IMR-90 (cell line): ENCODE data around the gene GSTT2B. TPM values are rescaled to one million over a fixed set of nuclear protein-coding genes. Genes with fewer than 3 reads are reported as not detected.
A peak's percentile ranks its signal among the peaks of the same experiment; 100 is the strongest.
"Not testable (repeated sequence)": the region's sequence is repeated elsewhere in the genome, so short reads cannot be mapped to it uniquely, and the experiment has no call there.

Experiments
- ATAC-seq: fragments of 200-7000 bp; cut with Tn5 transposase; 2 replicates; pipeline ENCODE4 v1.9.1; 2020; ENCODE audit warnings: low read depth, mild to moderate bottlenecking, moderate library complexity
- Bru-seq: library from RNA; stranded (reverse); fragments of 400-500 nt; gene quantifications from one replicate; lab custom pipeline; 2021; lab: Mats Ljungman, UMichigan
- BruChase-seq, 2 experiments: library from RNA; stranded (reverse); fragments of 400-500 nt; gene quantifications; one replicate each; lab custom pipeline; 2021; lab: Mats Ljungman, UMichigan
- BruUV-seq: library from RNA; stranded (reverse); fragments of 400-500 nt; replicated peaks from 2 replicates; lab custom pipeline; 2021; lab: Mats Ljungman, UMichigan
- CTCF ChIA-PET: fragments of 300-600 bp; formaldehyde crosslinking; extraction: SDS; loops from one replicate; lab custom pipeline; 2021; ENCODE audit warnings: antibody characterized with exemption; lab: Yijun Ruan, JAX
- POLR2A ChIA-PET: fragments of 300-600 bp; sonication (Branson Sonifier 250); formaldehyde crosslinking; loops from one replicate; lab custom pipeline; 2022; ENCODE audit warnings: antibody characterized with exemption; ENCODE audit not compliant: unreplicated experiment; lab: Charles Lee
- DNase-seq: peaks from one replicate; pipeline ENCODE4 v3.0.0; 2013
- H2AFZ ChIP-seq: replicated peaks from 2 replicates; pipeline ENCODE3; 2013; ENCODE audit warnings: low read length, mild to moderate bottlenecking; ENCODE audit not compliant: poor library complexity
- H2AK5ac ChIP-seq: 2 replicates; pipeline ENCODE4 v1.6.1; 2013; ENCODE audit warnings: low read depth, low read length, inconsistent platforms
- H2AK9ac ChIP-seq: replicated peaks from 2 replicates; pipeline ENCODE3; 2013; ENCODE audit warnings: mild to moderate bottlenecking, low read depth, low read length, moderate library complexity; ENCODE audit not compliant: poor library complexity
- H2BK120ac ChIP-seq: 2 replicates; pipeline ENCODE4 v1.6.1; 2013; ENCODE audit warnings: low read depth, low read length, inconsistent platforms
- H2BK15ac ChIP-seq: 3 replicates; pipeline ENCODE4 v1.6.1; 2013; ENCODE audit warnings: low read depth, low read length, inconsistent platforms
- H2BK20ac ChIP-seq: 2 replicates; pipeline ENCODE4 v1.6.1; 2013; ENCODE audit warnings: low read depth, mild to moderate bottlenecking, inconsistent platforms, low read length, moderate library complexity
- H2BK5ac ChIP-seq: 2 replicates; pipeline ENCODE4 v1.6.1; 2013; ENCODE audit warnings: mild to moderate bottlenecking, low read depth, low read length, inconsistent platforms; ENCODE audit not compliant: poor library complexity, severe bottlenecking
- H3K14ac ChIP-seq: replicated peaks from 2 replicates; pipeline ENCODE4 v1.6.1; 2013; ENCODE audit warnings: low read depth, low read length, inconsistent platforms
- H3K18ac ChIP-seq: 2 replicates; pipeline ENCODE4 v1.6.1; 2013; ENCODE audit warnings: low read depth, low read length, control low read depth
- H3K23ac ChIP-seq: 2 replicates; pipeline ENCODE4 v1.6.1; 2013; ENCODE audit warnings: low read depth, low read length, inconsistent platforms
- H3K27ac ChIP-seq: 2 replicates; pipeline ENCODE4 v1.5.1; 2013; ENCODE audit warnings: mild to moderate bottlenecking, control low read depth, low read length; ENCODE audit not compliant: insufficient read depth
- H3K27me3 ChIP-seq: 2 replicates; pipeline ENCODE4 v1.6.1; 2013; ENCODE audit warnings: low read length; ENCODE audit not compliant: control insufficient read depth, insufficient read depth
- H3K36me3 ChIP-seq: 2 replicates; pipeline ENCODE4 v1.6.1; 2013; ENCODE audit warnings: low read length, mixed read lengths; ENCODE audit not compliant: control insufficient read depth, insufficient read depth
- H3K4ac ChIP-seq: 2 replicates; pipeline ENCODE4 v1.6.1; 2013; ENCODE audit warnings: low read depth, low read length, inconsistent platforms
- H3K4me1 ChIP-seq: 2 replicates; pipeline ENCODE4 v1.6.1; 2013; ENCODE audit warnings: low read length, mixed read lengths; ENCODE audit not compliant: control insufficient read depth, insufficient read depth
- H3K4me2 ChIP-seq: 2 replicates; pipeline ENCODE4 v1.6.1; 2013; ENCODE audit warnings: low read depth, mild to moderate bottlenecking, control low read depth, low read length, moderate library complexity
- H3K4me3 ChIP-seq: 2 replicates; pipeline ENCODE4 v1.5.1; 2013; ENCODE audit warnings: low read depth, mild to moderate bottlenecking, control low read depth, low read length, moderate library complexity; ENCODE audit not compliant: insufficient read depth
- H3K56ac ChIP-seq: 2 replicates; pipeline ENCODE4 v1.6.1; 2013; ENCODE audit warnings: low read length, inconsistent platforms; ENCODE audit not compliant: insufficient read depth; ENCODE audit errors: extremely low read depth
- H3K79me1 ChIP-seq, 2 experiments: 2 replicates each; pipeline ENCODE4 v1.6.1; 2013; ENCODE audit warnings: low read length in 2 of 2, inconsistent platforms in 1 of 2, low read depth in 1 of 2
- H3K9ac ChIP-seq: 2 replicates; pipeline ENCODE4 v1.6.1; 2013; ENCODE audit warnings: low read depth, low read length, control low read depth
- H3K9me1 ChIP-seq: 2 replicates; pipeline ENCODE4 v1.6.1; 2013; ENCODE audit warnings: low read length, inconsistent platforms; ENCODE audit not compliant: insufficient read depth
- H3K9me3 ChIP-seq: 2 replicates; pipeline ENCODE4 v1.6.1; 2013; ENCODE audit warnings: low read length; ENCODE audit not compliant: control insufficient read depth, insufficient read depth
- H4K20me1 ChIP-seq: 2 replicates; pipeline ENCODE4 v1.6.1; 2013; ENCODE audit warnings: low read length, inconsistent platforms; ENCODE audit not compliant: insufficient read depth
- H4K5ac ChIP-seq: 2 replicates; pipeline ENCODE4 v1.6.1; 2013; ENCODE audit warnings: mild to moderate bottlenecking, low read depth, low read length, control low read depth
- H4K8ac ChIP-seq, 2 experiments: 2 replicates each; pipeline ENCODE4 v1.6.1; 2013; ENCODE audit warnings: low read depth in 2 of 2, low read length in 2 of 2, control low read depth in 1 of 2, inconsistent platforms in 1 of 2
- H4K91ac ChIP-seq: 2 replicates; pipeline ENCODE4 v1.6.1; 2013; ENCODE audit warnings: low read depth, low read length, inconsistent platforms; ENCODE audit not compliant: insufficient read depth
- WGBS, 2 experiments: methylation state at CpG; one replicate each; pipeline versions ENCODE4 v1.1.5 to v1.1.7; 2013; ENCODE audit warnings: missing lambda C conversion rate in 2 of 2; ENCODE audit not compliant: insufficient read length in 1 of 2; ENCODE audit errors: extremely low coverage in 2 of 2; 5-methylcytosine and 5-hydroxymethylcytosine counted together
- dilution Hi-C: fragments of 300-500 bp; cut with HindIII; formaldehyde crosslinking; loops from one replicate; pipeline ENCODE4 v1.14.3; 2018; ENCODE audit warnings: low sequenced_read_pairs; ENCODE audit not compliant: unreplicated experiment
- in situ Hi-C: fragments of 300-500 bp; cut with MboI; formaldehyde crosslinking; loops from 3 replicates; pipeline ENCODE4 v1.14.3; 2019; ENCODE audit warnings: low sequenced_read_pairs, inconsistent platforms, mixed read lengths
- intact Hi-C: fragments of 100-400 bp; cut with micrococcal nuclease; formaldehyde crosslinking; loops from 2 replicates; pipeline ENCODE4 v1.10.0; 2022
- long read RNA-seq: library from polyadenylated mRNA; unstranded; transcript quantifications from one replicate; pipeline ENCODE4 v2.0.0, GENCODE V29; 2021; ENCODE audit not compliant: unreplicated experiment
- polyA plus RNA-seq, 3 experiments: library from polyadenylated mRNA; depleted of rRNA; stranded (reverse); fragments of >200 nt; gene quantifications; 2 replicates each; pipeline ENCODE4 v1.2.3, GENCODE V29; 2012; ENCODE audit warnings: low replicate concordance in 1 of 3
- total RNA-seq: library from RNA; depleted of rRNA; stranded (reverse); fragments of >200 nt; gene quantifications from 2 replicates; pipeline ENCODE4 v1.2.3, GENCODE V29; 2012; rRNA removed

GSTT2B gene, protein sequence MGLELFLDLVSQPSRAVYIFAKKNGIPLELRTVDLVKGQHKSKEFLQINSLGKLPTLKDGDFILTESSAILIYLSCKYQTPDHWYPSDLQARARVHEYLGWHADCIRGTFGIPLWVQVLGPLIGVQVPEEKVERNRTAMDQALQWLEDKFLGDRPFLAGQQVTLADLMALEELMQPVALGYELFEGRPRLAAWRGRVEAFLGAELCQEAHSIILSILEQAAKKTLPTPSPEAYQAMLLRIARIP
- total RNA-seq (13.1 and 15.1 TPM in 2 replicates), polyA plus RNA-seq (2012; rRNA removed) (76.7 and 77.0 TPM in 2 replicates), Bru-seq, nascent RNA (percentile 51 among the genes with signal in this experiment), BruChase-seq, experiment 1, labeled RNA remaining after a 6-hour chase (percentile 68 among the genes with signal in this experiment), BruChase-seq, experiment 2, labeled RNA remaining after a 2-hour chase (percentile 54 among the genes with signal in this experiment)
- polyA plus RNA-seq (2012; cell fraction: cytosol; rRNA removed): 59.4 and 73.8 TPM in 2 replicates
- polyA plus RNA-seq (2012; cell fraction: nucleus; rRNA removed; ENCODE audit: low replicate concordance): 73.2 and 123 TPM in 2 replicates
- long read RNA-seq, transcript GSTT2B-201 (5 exons, 1,099 nt): major isoform, 13 of 23 reads
- long read RNA-seq, partial matches to known transcripts: 6 of 23 reads
- long read RNA-seq, other reads (novel, unspliced or antisense): 3 of 23 reads

DNA sequence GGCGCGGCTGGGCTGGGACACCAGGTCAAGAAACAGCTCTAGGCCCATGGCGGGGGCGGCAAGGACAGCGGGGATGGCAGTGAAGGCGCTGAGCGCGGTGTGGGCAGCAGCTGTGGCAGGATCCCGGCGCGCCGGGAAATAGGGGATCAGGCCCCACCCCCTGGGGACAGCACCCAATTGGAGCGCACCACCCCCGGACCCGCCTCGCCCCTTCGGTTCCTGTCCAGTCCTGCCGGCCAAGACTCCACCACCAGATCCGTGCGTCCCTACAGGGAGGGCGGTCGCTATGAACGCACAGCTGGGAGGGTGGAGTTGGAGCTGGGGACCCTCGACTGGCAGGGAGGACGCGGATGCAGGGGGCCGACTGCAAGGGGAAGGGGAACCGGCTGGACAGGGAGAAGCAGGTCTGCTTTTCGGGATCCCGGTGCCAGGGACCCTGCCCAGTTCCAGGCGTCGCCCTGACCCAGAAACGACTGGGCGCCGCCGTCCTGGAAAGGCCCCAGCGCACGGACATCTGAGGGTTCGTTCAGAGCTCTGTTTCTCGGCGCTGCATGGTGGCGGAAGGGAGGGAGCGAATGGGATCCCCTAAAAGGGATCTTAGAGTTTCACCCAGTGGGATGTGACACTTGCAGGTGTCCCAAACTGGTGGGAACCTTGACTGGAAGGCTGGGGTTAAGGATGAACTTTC, at the start of gene GSTT2B:
GSTT2B (minus strand) TSS at position 112 of the 688 bp plus-strand sequence; CDS start at position 48, 64 bp downstream.
- H2BK20ac ChIP-seq, BruUV-seq, H3K18ac ChIP-seq, intact Hi-C loops, H3K56ac ChIP-seq, H2AK9ac ChIP-seq, H3K79me1 ChIP-seq, H3K14ac ChIP-seq, H3K27me3 ChIP-seq, H4K5ac ChIP-seq, H2BK120ac ChIP-seq, H4K20me1 ChIP-seq, H3K9me3 ChIP-seq, H4K91ac ChIP-seq, H3K4ac ChIP-seq, H3K23ac ChIP-seq, H3K9me1 ChIP-seq, DNase-seq, CTCF ChIA-PET, H3K36me3 ChIP-seq, H2AFZ ChIP-seq, H2BK15ac ChIP-seq, H2AK5ac ChIP-seq, dilution Hi-C loops, H3K4me1 ChIP-seq, POLR2A ChIA-PET, in situ Hi-C loops, H2BK5ac ChIP-seq, H3K27ac ChIP-seq: not testable (repeated sequence)
- Histone ChIP-seq H3K9ac (peak within 1 kb of the TSS; percentile 64; the same call in 1 of the 2 replicates), H3K4me3 (peak within 1 kb of the TSS; percentile 19; the same call in 1 of the 2 replicates), H4K8ac (peak within 1 kb of the TSS; percentile 65 to 69; a peak in 3 of 4 replicates), H3K4me2 (peak within 1 kb of the TSS; percentile 45; the same call in 1 of the 2 replicates)
- no CpG with 5 or more reads among the region's 43 CpGs for WGBS, 2 experiments
- peak; percentile 97 for ATAC-seq
